Testis (tissue), 3 donors: ENCODE measurements around the gene DENND11. TPM values are rescaled to one million over a fixed set of nuclear protein-coding genes. Genes with fewer than 3 reads are reported as not detected.

Experiments
- DNase-seq: peaks from one replicate; pipeline ENCODE4 v3.0.0-alpha.2; 2019
- H3K27ac ChIP-seq, 2 donors: fragments of 200-600 bp; sonication (generic); one replicate each; pipeline ENCODE4 v1.5.1; 2019
- H3K27me3 ChIP-seq: fragments of 200-600 bp; sonication (generic); one replicate; pipeline ENCODE4 v1.5.1; 2019
- H3K36me3 ChIP-seq: fragments of 200-600 bp; sonication (generic); one replicate; pipeline ENCODE4 v1.5.1; 2017; ENCODE audit warnings: low read depth; ENCODE audit errors: missing control alignments
- H3K4me1 ChIP-seq: fragments of 200-600 bp; sonication (generic); one replicate; pipeline ENCODE4 v1.5.1; 2019
- H3K4me3 ChIP-seq, 2 donors: fragments of 200-600 bp; sonication (generic); one replicate each; pipeline ENCODE4 v1.5.1; 2017 to 2019
- H3K9me3 ChIP-seq: fragments of 200-600 bp; sonication (generic); one replicate; pipeline ENCODE4 v1.5.1; 2017
- CTCF ChIP-seq, 3 experiments: fragments of 450-650 bp in 2 of 3; fragments of 200-600 bp in 1 of 3; sonication (generic) in 1 of 3; IDR thresholded peaks; one replicate each; pipeline ENCODE4 v1.5.1; 2016 to 2019; ENCODE audit warnings: antibody characterized with exemption in 3 of 3, mild to moderate bottlenecking in 2 of 3, moderate library complexity in 1 of 3
- POLR2A ChIP-seq: fragments of 450-650 bp; IDR thresholded peaks from one replicate; pipeline ENCODE4 v1.6.1; 2017; ENCODE audit warnings: antibody characterized with exemption, mild to moderate bottlenecking, moderate library complexity
- WGBS, 2 donors: methylation state at CpG; one replicate each; pipeline ENCODE4 v1.1.5; 2018; 5-methylcytosine and 5-hydroxymethylcytosine counted together
- intact Hi-C: fragments of 100-400 bp; cut with DNase I; formaldehyde crosslinking; loops from one replicate; pipeline ENCODE4 v1.15.1; 2023; ENCODE audit warnings: low total_unique reads
- polyA plus RNA-seq: library from polyadenylated mRNA; stranded (reverse); fragments of 350-450 nt; fragmentation: Illumina TruSeq; extraction: RNeasy Lipid Tissue Mini Kit (QIAGEN cat#74804); gene quantifications from one replicate; pipeline ENCODE4 v1.2.3, GENCODE V29; 2014; ENCODE audit warnings: low read depth, low replicate concordance; ENCODE audit not compliant: insufficient read depth
- total RNA-seq, 2 donors: library from RNA; depleted of rRNA; stranded (reverse); fragments of >200 nt; gene quantifications; one replicate each; pipeline ENCODE4 v1.2.3, GENCODE V29; 2016

DENND11 gene
- total and polyA plus RNA-seq, 3 donors from 2014 or later: 3.8 to 6.8 (median 6.7) TPM

- H3K36me3 ChIP-seq: no peaks in the 10 kb centered on the region
- no peaks in the 10 kb centered on the region for H3K27me3 ChIP-seq
- H3K9me3 ChIP-seq: no peaks in the 10 kb centered on the region
- intact Hi-C loops: no loop called here
- no peak overlapping the region for H3K27ac ChIP-seq
- H3K4me3 ChIP-seq: no peak overlapping the region
- WGBS, 2 donors: 86 to 89% methylated on average over 1 of the region's 1 CpG
- TF ChIP-seq POLR2A: no peak
- no peak for TF ChIP-seq CTCF (IDR thresholded peaks at IDR 0.05)
- DNase-seq: no peak
- H3K4me1 ChIP-seq: peaks cover 5% of the 10 kb centered on the region
These were observed 3.5 kb downstream of the DENND11 start for GRCh38 chr7:141698247-141699015.

- TF ChIP-seq POLR2A: no peak
- no peak for TF ChIP-seq CTCF (IDR thresholded peaks at IDR 0.05)
- Histone ChIP-seq H3K36me3 (no peaks in the 10 kb centered on the region), H3K9me3 (no peaks in the 10 kb centered on the region), H3K27me3 (no peaks in the 10 kb centered on the region), H3K4me1 (peaks cover 1% of the 10 kb centered on the region), H3K4me3 (no peak overlapping the region), H3K27ac (no peak overlapping the region)
- intact Hi-C loops: no loop called here
- no peak for DNase-seq
- WGBS, 2 donors: 85 to 87% methylated on average over 10 of the region's 10 CpGs
These were observed 4.6 kb downstream of the DENND11 start for GRCh38 chr7:141697211-141697871.

GRCh38 chr7:141696348-141696747 is 5.6 kb downstream of the DENND11 start:
- TF ChIP-seq POLR2A (no peak), CTCF (IDR thresholded peaks at IDR 0.05) (no peak)
- no peaks in the 10 kb centered on the region for H3K4me1 ChIP-seq
- intact Hi-C loops: no loop called here

GRCh38 chr7:141695803-141696289 is 6.1 kb downstream of the DENND11 start:
- Histone ChIP-seq H3K4me1 (no peaks in the 10 kb centered on the region), H3K4me3 (no peak overlapping the region), H3K36me3 (no peaks in the 10 kb centered on the region), H3K9me3 (no peaks in the 10 kb centered on the region), H3K27ac (no peak overlapping the region), H3K27me3 (no peaks in the 10 kb centered on the region)
- intact Hi-C loops: no loop called here
- TF ChIP-seq CTCF (IDR thresholded peaks at IDR 0.05) (no peak), POLR2A (no peak)
- no peak for DNase-seq
- 86 to 87% methylated on average over 6 of the region's 6 CpGs for WGBS, 2 donors

More at GRCh38 chr7:141696348-141696747, 5.6 kb downstream of the DENND11 start:
- WGBS, 2 donors: 27 to 57% methylated on average over 2 of the region's 2 CpGs
- Histone ChIP-seq H3K4me3 (no peak overlapping the region), H3K9me3 (no peaks in the 10 kb centered on the region), H3K36me3 (no peaks in the 10 kb centered on the region), H3K27ac (no peak overlapping the region), H3K27me3 (no peaks in the 10 kb centered on the region)
- no peak for DNase-seq
